HG03095 (cell line): Measurements from ENCODE around the gene SEBOX.
A peak's percentile ranks its signal among the peaks of the same experiment; 100 is the strongest.

ENCODE experiments used
- ATAC-seq: cut with Tn5 transposase; IDR thresholded peaks from one replicate; pipeline ENCODE4 v1.9.1; 2021; ENCODE audit warnings: moderate library complexity; ENCODE audit not compliant: unreplicated experiment

Gene SEBOX

DNA sequence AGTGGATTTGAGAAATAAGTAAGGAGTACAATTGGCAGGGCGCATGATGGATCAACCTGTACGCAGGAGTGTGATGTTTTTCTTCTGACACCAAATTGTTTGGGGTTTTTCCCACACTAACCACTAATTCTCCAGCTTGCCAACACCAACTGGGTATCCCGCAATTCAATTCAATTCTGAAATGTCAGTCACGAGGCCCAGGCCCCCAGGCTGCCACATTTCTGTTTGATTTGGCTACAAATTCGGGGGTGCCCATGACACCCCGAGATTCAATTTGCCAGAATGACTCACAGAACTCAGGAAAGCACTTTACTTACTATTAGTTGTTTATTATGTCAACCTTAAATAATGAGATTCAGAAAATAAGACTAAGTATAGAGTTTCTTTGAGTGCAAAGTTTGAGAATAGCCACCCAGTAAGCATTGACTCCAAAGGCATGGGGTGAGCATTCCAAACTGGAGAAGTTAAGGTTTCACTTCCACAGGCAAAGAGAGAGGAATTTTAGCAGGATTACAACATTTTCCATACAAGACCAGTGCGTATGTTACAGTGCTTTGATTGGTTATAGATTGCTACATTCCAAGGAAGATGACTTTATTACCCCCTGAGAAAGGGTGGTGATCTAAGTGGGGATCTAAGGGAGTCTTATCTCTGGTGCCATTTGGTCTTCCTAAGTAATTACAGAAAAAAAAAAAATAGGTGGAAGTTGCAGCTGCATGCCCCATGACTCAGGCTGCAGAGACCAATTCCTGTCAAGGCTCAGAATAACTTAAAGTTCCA is 29.5 kb upstream of the SEBOX start:
- ATAC-seq: no peak

DNA sequence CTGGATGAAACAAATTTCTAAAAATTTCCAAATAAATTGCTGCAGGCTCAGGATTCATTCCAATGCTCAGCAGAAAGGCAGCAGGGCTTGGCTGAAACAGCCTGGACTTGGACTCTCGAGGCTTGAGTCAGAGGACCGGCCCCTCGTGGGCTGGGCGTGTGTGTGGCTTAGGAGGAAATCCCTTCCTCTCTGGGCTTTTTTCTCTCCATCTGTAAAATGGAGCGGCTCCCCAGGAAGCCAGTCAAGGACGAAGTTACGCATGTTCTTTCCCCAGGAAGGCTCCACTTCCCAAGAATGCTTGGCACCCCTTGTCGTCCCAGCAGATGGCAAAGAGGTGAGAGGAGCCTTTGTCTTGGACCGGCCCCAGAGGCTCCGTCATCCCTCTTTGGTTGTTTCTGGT is 27.5 kb upstream of the SEBOX start:
- ATAC-seq: no peak

GRCh38 chr17:28391401-28391800 is 26.4 kb upstream of the SEBOX start:
- ATAC-seq: no peak

DNA sequence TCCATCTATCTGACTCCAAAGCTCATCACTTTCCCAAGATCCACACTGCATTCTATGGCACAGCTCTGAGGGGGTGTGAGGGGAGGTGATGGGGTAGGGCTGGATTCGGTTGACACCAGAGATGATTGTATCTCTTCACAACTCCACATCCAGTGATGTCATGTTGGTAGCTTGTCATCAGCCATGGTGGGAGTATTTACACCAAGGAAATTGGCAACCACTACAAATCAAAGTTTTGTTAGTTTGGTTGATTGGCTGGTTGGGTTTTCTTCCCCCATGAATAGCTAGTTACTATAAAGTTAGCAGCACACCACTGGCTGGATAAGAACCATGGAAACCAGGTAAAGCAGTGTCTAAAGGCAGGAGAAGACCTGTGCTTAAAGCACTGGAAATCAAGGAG is 26.0 kb upstream of the SEBOX start:
- no peak for ATAC-seq

GRCh38 chr17:28390563-28390962 is 25.6 kb upstream of the SEBOX start:
- no peak for ATAC-seq

DNA sequence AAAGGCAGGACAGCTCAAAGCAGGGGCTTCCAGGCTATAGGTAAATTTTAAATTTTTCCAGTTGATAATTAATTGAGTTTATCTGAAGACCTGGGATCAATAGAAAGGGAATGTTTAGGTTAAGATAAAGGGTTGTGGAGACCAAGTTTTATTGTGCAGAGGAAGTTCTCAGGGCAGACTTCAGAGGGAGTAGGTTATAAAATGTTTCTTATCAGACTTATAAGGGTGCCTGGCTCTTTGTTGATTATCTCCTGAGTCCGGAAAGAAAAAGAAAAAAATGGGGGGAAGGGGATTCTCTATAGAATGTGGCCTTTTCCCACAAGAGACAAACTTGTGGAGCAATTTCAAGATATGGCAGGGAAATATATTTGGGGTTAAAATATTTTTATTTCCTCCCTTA is 25.1 kb upstream of the SEBOX start:
- ATAC-seq: no peak

GRCh38 chr17:28388106-28388505 is 23.1 kb upstream of the SEBOX start:
- no peak for ATAC-seq

DNA sequence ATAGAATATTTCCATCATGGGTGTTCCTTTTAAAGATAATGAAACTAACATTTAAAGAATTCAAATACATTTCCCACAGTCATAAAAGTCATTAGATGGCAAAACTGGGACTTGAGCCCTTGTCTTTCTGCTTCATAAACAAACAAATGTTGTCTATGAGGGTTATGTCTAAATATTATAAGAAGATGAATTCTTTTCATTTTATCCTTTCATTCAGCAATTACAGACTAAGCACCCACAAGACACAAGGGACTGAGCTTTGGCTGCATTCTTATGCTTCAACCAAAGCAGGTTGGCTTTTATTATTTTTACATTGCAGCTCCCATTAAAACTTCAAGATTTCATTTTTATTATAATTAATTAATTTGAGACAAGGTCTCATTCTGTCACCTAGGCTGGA is 21.4 kb upstream of the SEBOX start:
- ATAC-seq: no peak

DNA sequence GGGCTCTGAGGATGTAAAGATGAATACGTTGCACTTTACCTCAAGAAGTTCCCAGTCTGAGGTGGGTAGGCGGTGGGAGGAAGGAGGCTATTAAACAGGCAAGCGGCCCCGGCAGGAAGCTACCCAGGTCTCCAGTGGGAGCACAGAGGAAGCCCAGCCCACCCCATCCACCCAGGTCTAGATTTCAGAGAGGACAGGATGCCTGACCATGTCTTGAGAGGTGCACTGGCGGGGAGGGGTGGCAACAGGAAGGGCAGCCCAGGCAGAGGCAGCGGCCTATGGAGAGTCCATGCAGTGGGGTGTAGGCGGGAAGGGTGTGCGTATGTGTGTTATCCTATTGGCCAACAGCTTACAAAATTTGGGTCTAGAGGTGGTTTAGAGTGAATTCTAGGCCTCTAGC is 20.4 kb upstream of the SEBOX start:
- no peak for ATAC-seq

DNA sequence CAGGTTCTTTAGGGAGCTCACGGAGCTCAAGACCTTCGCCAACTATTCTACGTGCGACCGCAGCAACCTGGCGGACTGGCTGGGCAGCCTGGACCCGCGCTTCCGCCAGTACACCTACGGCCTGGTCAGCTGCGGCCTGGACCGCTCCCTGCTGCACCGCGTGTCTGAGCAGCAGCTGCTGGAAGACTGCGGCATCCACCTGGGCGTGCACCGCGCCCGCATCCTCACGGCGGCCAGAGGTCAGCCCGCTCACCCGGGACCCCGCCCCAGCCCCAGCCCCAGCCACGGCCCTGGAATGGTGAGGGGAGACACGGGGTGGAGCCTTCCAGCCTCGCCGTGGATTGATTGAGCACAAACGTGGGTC is 20.0 kb upstream of the SEBOX start:
- ATAC-seq: no peak

- peak; percentile 69 for ATAC-seq
Observed at GRCh38 chr17:28384281-28385036, 19.5 kb upstream of the SEBOX start.

- ATAC-seq: no peak
Observed at GRCh38 chr17:28381141-28381825, 16.3 kb upstream of the SEBOX start.

- no peak for ATAC-seq
Observed at GRCh38 chr17:28379814-28380801, 15.1 kb upstream of the SEBOX start.

DNA sequence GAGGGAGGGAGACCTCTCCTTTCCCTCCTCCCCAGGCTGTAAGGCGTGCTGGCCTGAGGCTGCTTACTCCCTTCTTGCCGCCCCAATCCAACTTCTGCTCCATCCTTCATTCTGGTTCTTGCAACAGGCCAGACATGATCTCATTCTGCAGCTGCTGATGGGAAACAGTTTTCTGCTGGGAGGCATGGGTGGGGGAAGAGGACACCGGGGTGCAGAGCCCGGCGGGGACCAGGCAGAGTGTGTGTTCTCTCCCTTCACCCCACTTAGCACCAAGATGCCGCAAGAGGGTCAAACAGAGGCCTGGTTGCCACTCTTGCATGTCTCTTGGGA is 7.9 kb upstream of the SEBOX start:
- no peak for ATAC-seq

DNA sequence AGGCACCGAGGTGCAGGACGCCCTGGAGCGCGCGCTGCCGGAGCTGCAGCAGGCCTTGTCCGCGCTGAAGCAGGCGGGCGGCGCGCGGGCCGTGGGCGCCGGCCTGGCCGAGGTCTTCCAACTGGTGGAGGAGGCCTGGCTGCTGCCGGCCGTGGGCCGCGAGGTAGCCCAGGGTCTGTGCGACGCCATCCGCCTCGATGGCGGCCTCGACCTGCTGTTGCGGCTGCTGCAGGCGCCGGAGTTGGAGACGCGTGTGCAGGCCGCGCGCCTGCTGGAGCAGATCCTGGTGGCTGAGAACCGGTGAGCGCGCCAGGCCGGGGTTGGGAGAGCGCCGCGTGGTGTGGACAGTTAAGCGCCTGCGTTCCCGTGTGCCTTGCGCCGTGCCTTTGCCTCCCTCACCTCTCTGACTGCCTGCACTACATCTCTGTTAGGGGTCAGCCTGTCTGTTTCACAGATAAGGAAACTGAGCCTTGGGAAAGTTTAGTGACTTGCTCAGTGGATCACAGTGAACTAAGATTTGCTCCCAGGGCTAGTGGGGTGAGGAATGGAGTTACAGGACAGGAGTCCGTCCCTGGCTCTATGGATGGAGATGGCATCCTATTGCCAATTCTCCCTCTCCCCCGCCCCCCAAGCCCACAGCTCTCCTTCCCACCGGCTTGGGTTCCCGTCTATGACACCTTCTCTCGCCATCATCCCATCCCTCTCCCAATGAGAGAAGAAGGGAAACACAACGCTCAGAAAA is 7.4 kb upstream of the SEBOX start:
- no peak for ATAC-seq

GRCh38 chr17:28371245-28372202 is 6.5 kb upstream of the SEBOX start, which contains the start of gene SARM1:
TSS of gene SARM1 (plus strand) at chr17:28371694. CDS start at chr17:28372033, 339 bp downstream.
- peak; percentile 59 for ATAC-seq

DNA sequence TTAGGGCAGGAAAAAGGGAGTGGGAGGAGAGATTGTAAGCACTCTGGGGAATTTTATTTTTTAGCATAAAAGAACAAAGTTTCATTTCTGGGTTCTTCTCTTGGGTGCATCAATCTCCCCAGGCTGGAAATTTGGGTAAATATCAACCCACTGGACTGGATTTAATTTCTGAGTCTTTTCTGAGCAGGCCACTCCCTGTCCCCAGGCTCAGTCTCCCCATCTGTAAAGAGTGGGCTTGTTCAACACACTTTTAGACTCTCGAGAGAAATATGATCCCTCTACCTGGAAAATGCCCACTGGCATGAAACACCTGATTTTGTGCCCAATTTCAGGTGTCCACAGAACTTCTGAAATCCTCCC is 5.7 kb upstream of the SEBOX start:
- no peak for ATAC-seq

- no peak for ATAC-seq
Observed at GRCh38 chr17:28370035-28370743, 5.2 kb upstream of the SEBOX start, which contains the start of gene VTN. TSS of gene VTN (minus strand) at chr17:28370307. CDS start at chr17:28370203, 104 bp downstream.
